Measurements from ENCODE around the gene ANTXR2.

ANTXR2 gene

GRCh38 chr4:80091688-80092087 lies 18.7 kb upstream of the ANTXR2 start:
- DNase-seq: no peak

- DNase-seq: no peak
These were observed 18.2 kb upstream of the ANTXR2 start for GRCh38 chr4:80091184-80091583.

GRCh38 chr4:80090090-80090489 lies 17.1 kb upstream of the ANTXR2 start:
- DNase-seq: no peak

- DNase-seq: no peak
These were observed 15.4 kb upstream of the ANTXR2 start for GRCh38 chr4:80088471-80088870.

GRCh38 chr4:80086296-80086695 lies 13.3 kb upstream of the ANTXR2 start:
- no peak for DNase-seq

GRCh38 chr4:80085081-80085480 lies 12.1 kb upstream of the ANTXR2 start:
- no peak for DNase-seq

- no peak for DNase-seq
These were observed 9.7 kb upstream of the ANTXR2 start for GRCh38 chr4:80082693-80083092.

GRCh38 chr4:80081566-80081965 lies 8.5 kb upstream of the ANTXR2 start:
- DNase-seq: no peak

- DNase-seq: peak; percentile 60
These were observed 6.4 kb upstream of the ANTXR2 start for GRCh38 chr4:80079255-80079923.

- DNase-seq: no peak
These were observed 5.5 kb upstream of the ANTXR2 start for GRCh38 chr4:80078346-80079092.

GRCh38 chr4:80077639-80078038 lies 4.6 kb upstream of the ANTXR2 start:
- no peak for DNase-seq

GRCh38 chr4:80076681-80077080 lies 3.7 kb upstream of the ANTXR2 start:
- no peak for DNase-seq

- DNase-seq: no peak
These were observed 3.1 kb upstream of the ANTXR2 start for GRCh38 chr4:80075995-80076675.

GRCh38 chr4:80074651-80075050 lies 1.6 kb upstream of the ANTXR2 start:
- no peak for DNase-seq

- peak; percentile 36 for DNase-seq
These were observed 1.0 kb upstream of the ANTXR2 start for GRCh38 chr4:80074069-80074468.

- DNase-seq: peak; percentile 56
These were observed 512 bp upstream of the ANTXR2 start for GRCh38 chr4:80073473-80074008.

GRCh38 chr4:80072228-80072743 lies 743 bp downstream of the ANTXR2 start:
- DNase-seq: peak; percentile 48

- DNase-seq: peak; percentile 17
These were observed 1.3 kb downstream of the ANTXR2 start for GRCh38 chr4:80071604-80072227.

- no peak for DNase-seq
These were observed 2.0 kb downstream of the ANTXR2 start for GRCh38 chr4:80070880-80071603.

- no peak for DNase-seq
These were observed 2.9 kb downstream of the ANTXR2 start for GRCh38 chr4:80069837-80070731.
